Liver (tissue), 9 donors: ENCODE results near the gene PIGR. TPM values are rescaled to one million over a fixed set of nuclear protein-coding genes. Genes with fewer than 3 reads are reported as not detected.

Experiments used
- DNase-seq: peaks from one replicate; pipeline ENCODE4 v3.0.0-alpha.2; 2017; ENCODE audit warnings: low spot score
- H3K27ac ChIP-seq, 2 donors: one replicate each; pipeline ENCODE4 v1.7.0; 2013; ENCODE audit warnings: inconsistent platforms in 2 of 2, low read length in 2 of 2, control low read depth in 1 of 2, low read depth in 1 of 2, mild to moderate bottlenecking in 1 of 2
- H3K27me3 ChIP-seq, 4 donors: one replicate each; pipeline versions ENCODE4 v1.6.1 to v1.7.0; 2013; ENCODE audit warnings: low read length in 3 of 4, inconsistent platforms in 1 of 4, mild to moderate bottlenecking in 1 of 4, moderate library complexity in 1 of 4; ENCODE audit not compliant: control insufficient read depth in 4 of 4, insufficient read depth in 4 of 4
- H3K36me3 ChIP-seq, 4 donors: one replicate each; pipeline versions ENCODE4 v1.6.1 to v1.7.0; 2013; ENCODE audit warnings: low read length in 3 of 4, mild to moderate bottlenecking in 3 of 4, low read depth in 1 of 4, moderate library complexity in 1 of 4; ENCODE audit not compliant: control insufficient read depth in 4 of 4, insufficient read depth in 3 of 4
- H3K4me1 ChIP-seq, 4 donors: one replicate each; pipeline versions ENCODE4 v1.6.1 to v1.7.0; 2013; ENCODE audit warnings: low read length in 3 of 4, mild to moderate bottlenecking in 3 of 4, moderate library complexity in 1 of 4; ENCODE audit not compliant: control insufficient read depth in 4 of 4, insufficient read depth in 4 of 4
- H3K4me3 ChIP-seq, 3 donors: one replicate each; pipeline versions ENCODE4 v1.6.1 to v1.7.0; 2013; ENCODE audit warnings: low read length in 3 of 3, control low read depth in 1 of 3, low read depth in 1 of 3, mild to moderate bottlenecking in 1 of 3
- H3K9ac ChIP-seq, 2 donors: one replicate each; pipeline ENCODE4 v1.7.0; 2013; ENCODE audit warnings: low read length in 2 of 2, mild to moderate bottlenecking in 2 of 2, moderate library complexity in 2 of 2, control low read depth in 1 of 2, low read depth in 1 of 2
- H3K9me3 ChIP-seq, 4 donors: one replicate each; pipeline versions ENCODE4 v1.6.1 to v1.7.0; 2013; ENCODE audit warnings: low read length in 3 of 4; ENCODE audit not compliant: control insufficient read depth in 4 of 4
- ATF3 ChIP-seq: IDR thresholded peaks from 2 replicates; pipeline ENCODE4 v1.6.1; 2016; ENCODE audit warnings: antibody characterized with exemption
- CTCF ChIP-seq: fragments of 150-350 bp; IDR thresholded peaks from 2 replicates; pipeline ENCODE4 v1.5.1; 2017; ENCODE audit warnings: improper control_type of control experiment, low read depth, low read length; ENCODE audit not compliant: missing input control
- EGR1 ChIP-seq, 2 donors: IDR thresholded peaks; 2 replicates each; pipeline ENCODE4 v1.6.1; 2016 to 2018; ENCODE audit warnings: antibody characterized with exemption in 2 of 2, low read depth in 2 of 2
- FOXA1 ChIP-seq: IDR thresholded peaks from 2 replicates; pipeline ENCODE4 v1.6.1; 2016; ENCODE audit warnings: antibody characterized with exemption
- FOXA2 ChIP-seq: IDR thresholded peaks from 2 replicates; pipeline ENCODE4 v1.6.1; 2016; ENCODE audit warnings: antibody characterized with exemption
- GABPA ChIP-seq, 2 donors: IDR thresholded peaks in 1 of 2; conservative IDR thresholded peaks in 1 of 2; 2 replicates each; pipeline ENCODE4 v1.6.1; 2016; ENCODE audit warnings: antibody characterized with exemption in 2 of 2, mild to moderate bottlenecking in 1 of 2, moderate library complexity in 1 of 2
- HNF4A ChIP-seq, 2 donors: conservative IDR thresholded peaks; 2 replicates each; pipeline ENCODE4 v1.6.1; 2016; ENCODE audit warnings: antibody characterized with exemption in 2 of 2, mild to moderate bottlenecking in 2 of 2
- HNF4G ChIP-seq: IDR thresholded peaks from 2 replicates; pipeline ENCODE4 v1.6.1; 2016; ENCODE audit warnings: antibody characterized with exemption
- JUND ChIP-seq, 2 donors: IDR thresholded peaks; 2 replicates each; pipeline ENCODE4 v1.6.1; 2016; ENCODE audit warnings: antibody characterized with exemption in 2 of 2
- MAX ChIP-seq: IDR thresholded peaks from 2 replicates; pipeline ENCODE4 v1.6.1; 2016; ENCODE audit warnings: antibody characterized with exemption
- NR2F2 ChIP-seq: IDR thresholded peaks from 2 replicates; pipeline ENCODE4 v1.6.1; 2016; ENCODE audit warnings: antibody characterized with exemption
- RAD21 ChIP-seq, 2 donors: IDR thresholded peaks; 2 replicates each; pipeline ENCODE4 v1.6.1; 2016; ENCODE audit warnings: antibody characterized with exemption in 2 of 2, mild to moderate bottlenecking in 2 of 2
- REST ChIP-seq: IDR thresholded peaks from 2 replicates; pipeline ENCODE4 v1.6.1; 2016; ENCODE audit warnings: antibody characterized with exemption, mild to moderate bottlenecking
- RXRA ChIP-seq, 2 donors: IDR thresholded peaks; 2 replicates each; pipeline ENCODE4 v1.6.1; 2017 to 2018; ENCODE audit warnings: antibody characterized with exemption in 2 of 2, mild to moderate bottlenecking in 1 of 2
- SP1 ChIP-seq: IDR thresholded peaks from 2 replicates; pipeline ENCODE4 v1.6.1; 2018; ENCODE audit warnings: antibody characterized with exemption, mild to moderate bottlenecking
- TAF1 ChIP-seq: conservative IDR thresholded peaks from 2 replicates; pipeline ENCODE4 v1.6.1; 2016; ENCODE audit warnings: antibody characterized with exemption, mild to moderate bottlenecking
- YY1 ChIP-seq: IDR thresholded peaks from 2 replicates; pipeline ENCODE4 v1.6.1; 2016; ENCODE audit warnings: antibody characterized with exemption, mild to moderate bottlenecking
- ZBTB33 ChIP-seq: IDR thresholded peaks from 2 replicates; pipeline ENCODE4 v1.6.1; 2016; ENCODE audit warnings: antibody characterized with exemption
- WGBS: extraction: QIAGEN DNeasy Blood & Tissue Kit; methylation state at CpG from one replicate; pipeline ENCODE4 v1.1.7; 2013; 5-methylcytosine and 5-hydroxymethylcytosine counted together
- polyA plus RNA-seq, 2 donors: library from polyadenylated mRNA; stranded (reverse) in 1 of 2; unstranded in 1 of 2; fragments of 200-250 nt in 1 of 2; fragments of >200 nt in 1 of 2; fragmentation: Nextera tagmentation in 1 of 2; extraction: Ambion mirVana in 1 of 2; gene quantifications; one replicate each; pipeline versions ENCODE4 v1.2.1 to v1.2.3, GENCODE V29; 2013 to 2015
- total RNA-seq, 2 donors: library from RNA; depleted of rRNA; stranded (reverse); fragments of >200 nt; gene quantifications; one replicate each; pipeline ENCODE4 v1.2.3, GENCODE V29; 2014
- donor health status: healthy.
- donor health status: healthy.
- donor health status: healthy.
- donor health status: healthy.
- donor health status: healthy.

Gene PIGR
- total and polyA plus RNA-seq, 4 donors = 0.09 to 43.3 (median 14.1) TPM

- H3K4me1 ChIP-seq = no peaks in the 10 kb centered on the region
- no peak for DNase-seq
- 84% methylated on average over 6 of the region's 6 CpGs for WGBS
- no peaks in the 10 kb centered on the region for H3K27me3 ChIP-seq
- no peaks in the 10 kb centered on the region for H3K9me3 ChIP-seq
- H3K36me3 ChIP-seq = no peaks in the 10 kb centered on the region
- no peak overlapping the region for H3K27ac ChIP-seq
- TF ChIP-seq EGR1 (IDR thresholded peaks at IDR 0.05; ENCODE audit: low read depth in 2 of 2) = no peak
- no peak for TF ChIP-seq ZBTB33
- TF ChIP-seq GABPA (IDR thresholded peaks at IDR 0.05 in 1 of 2, conservative IDR thresholded peaks at IDR 0.05 in 1 of 2) = no peak
- no peak for TF ChIP-seq NR2F2
- no peak for TF ChIP-seq YY1
- no peak for TF ChIP-seq FOXA2
- no peak for TF ChIP-seq FOXA1
- TF ChIP-seq HNF4A (conservative IDR thresholded peaks at IDR 0.05) = no peak
- no peak for TF ChIP-seq HNF4G
- TF ChIP-seq RXRA (IDR thresholded peaks at IDR 0.05) = no peak
- no peak for TF ChIP-seq ATF3
- no peak for TF ChIP-seq CTCF
- TF ChIP-seq REST = no peak
- no peak for TF ChIP-seq RAD21 (IDR thresholded peaks at IDR 0.05)
- no peak for TF ChIP-seq SP1
- no peak for TF ChIP-seq TAF1
- no peak for TF ChIP-seq JUND (IDR thresholded peaks at IDR 0.05)
- no peak for TF ChIP-seq MAX
- H3K4me3 ChIP-seq = no peak overlapping the region
- no peak overlapping the region for H3K9ac ChIP-seq
These were observed 44.3 kb downstream of the PIGR start for GRCh38 chr1:206901944-206902343.

- TF ChIP-seq EGR1 (IDR thresholded peaks at IDR 0.05; ENCODE audit: low read depth in 2 of 2) (no peak), MAX (no peak), FOXA2 (no peak), HNF4G (no peak), HNF4A (conservative IDR thresholded peaks at IDR 0.05) (no peak), ATF3 (no peak), RXRA (IDR thresholded peaks at IDR 0.05) (no peak), YY1 (no peak), CTCF (no peak), FOXA1 (no peak)
- H3K27ac ChIP-seq = no peak overlapping the region
- H3K9me3 ChIP-seq = no peaks in the 10 kb centered on the region
- H3K4me1 ChIP-seq = peaks cover 0 to 4% (median 0%) of the 10 kb centered on the region in 4 donors
- no peaks in the 10 kb centered on the region for H3K27me3 ChIP-seq
- DNase-seq = no peak
- no peak overlapping the region for H3K4me3 ChIP-seq
- H3K9ac ChIP-seq = no peak overlapping the region
- 82% methylated on average over 7 of the region's 7 CpGs for whole genome bisulfite sequencing
- no peaks in the 10 kb centered on the region for H3K36me3 ChIP-seq
These were observed 46.1 kb downstream of the PIGR start for GRCh38 chr1:206900149-206900548.
